ENCODE data around the gene INTS11. TPM values are rescaled to one million over a fixed set of nuclear protein-coding genes. Genes with fewer than 3 reads are reported as not detected.
A peak's percentile ranks its signal among the peaks of the same experiment; 100 is the strongest.

Gene INTS11
- total RNA-seq, 1 experiment from 2014 or later = 117 TPM

GRCh38 chr1:1366699-1367066, 42.2 kb upstream of the INTS11 start:
- Mint-ChIP-seq H3K27ac (ENCODE audit: unreplicated experiment) (no peak overlapping the region), H3K4me3 (ENCODE audit: low read depth, unreplicated experiment) (no peak overlapping the region), H3K27me3 (ENCODE audit: unreplicated experiment) (no peaks in the 10 kb centered on the region), H3K4me1 (ENCODE audit: low read depth, unreplicated experiment) (no peaks in the 10 kb centered on the region), H3K36me3 (ENCODE audit: insufficient read depth, unreplicated experiment) (no peaks in the 10 kb centered on the region), H3K9me3 (ENCODE audit: low read depth, unreplicated experiment) (no peaks in the 10 kb centered on the region)
- BruUV-seq (replicated peaks) = no TSS peak
- intact Hi-C loops (cut with micrococcal nuclease; ENCODE audit: unreplicated experiment) = no loop called here
- DNase-seq = no peak
- no peak for TF ChIP-seq CTCF (IDR thresholded peaks at IDR 0.05; ENCODE audit: unreplicated experiment)
- CTCF ChIA-PET = no interaction called here

- Mint-ChIP-seq H3K27me3 (ENCODE audit: unreplicated experiment) (peaks cover 4% of the 10 kb centered on the region), H3K4me3 (ENCODE audit: low read depth, unreplicated experiment) (no peak overlapping the region), H3K36me3 (ENCODE audit: insufficient read depth, unreplicated experiment) (no peaks in the 10 kb centered on the region), H3K9me3 (ENCODE audit: low read depth, unreplicated experiment) (no peaks in the 10 kb centered on the region), H3K4me1 (ENCODE audit: low read depth, unreplicated experiment) (peaks cover 2% of the 10 kb centered on the region), H3K27ac (ENCODE audit: unreplicated experiment) (no peak overlapping the region)
- no peak for TF ChIP-seq CTCF (IDR thresholded peaks at IDR 0.05; ENCODE audit: unreplicated experiment)
- no TSS peak for BruUV-seq (replicated peaks)
- intact Hi-C loops (cut with micrococcal nuclease; ENCODE audit: unreplicated experiment) = no loop called here
- CTCF ChIA-PET = no interaction called here
- DNase-seq = no peak
These were observed 41.6 kb upstream of the INTS11 start for GRCh38 chr1:1365875-1366698.

- intact Hi-C loops (cut with micrococcal nuclease; ENCODE audit: unreplicated experiment) = no loop called here
- Mint-ChIP-seq H3K36me3 (ENCODE audit: insufficient read depth, unreplicated experiment) (peaks cover 6% of the 10 kb centered on the region), H3K4me3 (ENCODE audit: low read depth, unreplicated experiment) (no peak overlapping the region), H3K9me3 (ENCODE audit: low read depth, unreplicated experiment) (peaks cover 4% of the 10 kb centered on the region), H3K4me1 (ENCODE audit: low read depth, unreplicated experiment) (peaks cover 10% of the 10 kb centered on the region), H3K27me3 (ENCODE audit: unreplicated experiment) (peaks cover 14% of the 10 kb centered on the region), H3K27ac (ENCODE audit: unreplicated experiment) (no peak overlapping the region)
- no peak for TF ChIP-seq CTCF (IDR thresholded peaks at IDR 0.05; ENCODE audit: unreplicated experiment)
- CTCF ChIA-PET = no interaction called here
- DNase-seq = peak; percentile 37
- no TSS peak for BruUV-seq (replicated peaks)
These were observed 39.8 kb upstream of the INTS11 start for GRCh38 chr1:1364266-1364665.

- TF ChIP-seq CTCF (IDR thresholded peaks at IDR 0.05; ENCODE audit: unreplicated experiment) = no peak
- peaks cover 6% of the 10 kb centered on the region for H3K36me3 Mint-ChIP-seq (ENCODE audit: insufficient read depth, unreplicated experiment)
- CTCF ChIA-PET = no interaction called here
- peaks cover 14% of the 10 kb centered on the region for H3K27me3 Mint-ChIP-seq (ENCODE audit: unreplicated experiment)
- no peak overlapping the region for H3K4me3 Mint-ChIP-seq (ENCODE audit: low read depth, unreplicated experiment)
- peaks cover 4% of the 10 kb centered on the region for H3K9me3 Mint-ChIP-seq (ENCODE audit: low read depth, unreplicated experiment)
- DNase-seq = no peak
- intact Hi-C loops (cut with micrococcal nuclease; ENCODE audit: unreplicated experiment) = no loop called here
- H3K27ac Mint-ChIP-seq (ENCODE audit: unreplicated experiment) = no peak overlapping the region
- no TSS peak for BruUV-seq (replicated peaks)
- H3K4me1 Mint-ChIP-seq (ENCODE audit: low read depth, unreplicated experiment) = peaks cover 10% of the 10 kb centered on the region
These were observed 37.5 kb upstream of the INTS11 start for GRCh38 chr1:1361982-1362423.
